ENCODE results near the gene CSKMT.
"Not testable (repeated sequence)": the region's sequence is repeated elsewhere in the genome, so short reads cannot be mapped to it uniquely, and the experiment has no call there.

Gene CSKMT

GRCh38 chr11:62687508-62688396 lies 22.6 kb downstream of the CSKMT start:
- DNase-seq (ENCODE audit: low spot score), result no peak
- FAIRE-seq, result no peak

GRCh38 chr11:62688491-62688890 lies 23.4 kb downstream of the CSKMT start:
- DNase-seq (ENCODE audit: low spot score) (no peak), FAIRE-seq (no peak)

- no peak for DNase-seq (ENCODE audit: low spot score)
Measured at GRCh38 chr11:62689421-62690183, 24.5 kb downstream of the CSKMT start, which contains the start of gene LRRN4CL. Gene LRRN4CL (minus strand): TSS chr11:62689530. CDS start chr11:62688508, 1,022 bp downstream.

GRCh38 chr11:62693624-62694023 lies 28.5 kb downstream of the CSKMT start:
- not testable (repeated sequence) for FAIRE-seq; DNase-seq (ENCODE audit: low spot score)

More at GRCh38 chr11:62689421-62690183, 24.5 kb downstream of the CSKMT start, which contains the start of gene LRRN4CL:
- no peak for FAIRE-seq

GRCh38 chr11:62694455-62695167 lies 29.5 kb downstream of the CSKMT start:
- DNase-seq (ENCODE audit: low spot score) (peak; percentile 29), FAIRE-seq (no peak)

- FAIRE-seq (no peak), DNase-seq (ENCODE audit: low spot score) (no peak)
Measured at GRCh38 chr11:62702246-62702645, 37.1 kb downstream of the CSKMT start.

- not testable (repeated sequence) for DNase-seq (ENCODE audit: low spot score); FAIRE-seq
Measured at GRCh38 chr11:62703921-62704320, 38.8 kb downstream of the CSKMT start.

GRCh38 chr11:62705413-62705812 lies 40.3 kb downstream of the CSKMT start:
- FAIRE-seq, result no peak
- no peak for DNase-seq (ENCODE audit: low spot score)

GRCh38 chr11:62705880-62706849 lies 41.1 kb downstream of the CSKMT start:
- FAIRE-seq (no peak), DNase-seq (ENCODE audit: low spot score) (peak; percentile 85)

- DNase-seq (ENCODE audit: low spot score), result no peak
- FAIRE-seq, result no peak
Measured at GRCh38 chr11:62706850-62707247, 41.7 kb downstream of the CSKMT start.

GRCh38 chr11:62707277-62707861 lies 42.3 kb downstream of the CSKMT start, which contains the start of the genes BSCL2 and GNG3:
Gene BSCL2 (minus strand): TSS chr11:62707424. CDS start chr11:62707195, 229 bp downstream.
Gene GNG3 (plus strand): TSS chr11:62707676. CDS start chr11:62708296, 620 bp downstream.
- FAIRE-seq (no peak), DNase-seq (ENCODE audit: low spot score) (no peak)

- FAIRE-seq (no peak), DNase-seq (ENCODE audit: low spot score) (no peak)
Measured at GRCh38 chr11:62708392-62708791, 43.3 kb downstream of the CSKMT start.

- DNase-seq (ENCODE audit: low spot score) (no peak), FAIRE-seq (no peak)
Measured at GRCh38 chr11:62708793-62709192, 43.7 kb downstream of the CSKMT start.

GRCh38 chr11:62709247-62710000 lies 44.3 kb downstream of the CSKMT start:
- DNase-seq (ENCODE audit: low spot score), result no peak
- no peak for FAIRE-seq

- FAIRE-seq (no peak), DNase-seq (ENCODE audit: low spot score) (no peak)
Measured at GRCh38 chr11:62710001-62710345, 44.9 kb downstream of the CSKMT start.

GRCh38 chr11:62712276-62712812 lies 47.2 kb downstream of the CSKMT start:
- DNase-seq (ENCODE audit: low spot score) (no peak), FAIRE-seq (no peak)

GRCh38 chr11:62712861-62713260 lies 47.7 kb downstream of the CSKMT start:
- DNase-seq (ENCODE audit: low spot score), result no peak
- FAIRE-seq, result no peak

- no peak for FAIRE-seq
- DNase-seq (ENCODE audit: low spot score), result peak; percentile 10
Measured at GRCh38 chr11:62713343-62713742, 48.2 kb downstream of the CSKMT start.

All from RCC 7860 (cell line).